SK-N-SH (cell line): ENCODE data around the gene PROM2. TPM values are rescaled to one million over a fixed set of nuclear protein-coding genes. Genes with fewer than 3 reads are reported as not detected.

Experiments
- CTCF ChIA-PET: fragments of 300-600, 350-600 bp; formaldehyde crosslinking; extraction: SDS; loops from one replicate; lab custom pipeline; 2021; lab: Yijun Ruan, JAX
- POLR2A ChIA-PET: fragments of 350-600 bp; sonication (Branson Sonifier 250); formaldehyde crosslinking; extraction: SDS; loops from one replicate; lab custom pipeline; 2020; ENCODE audit warnings: antibody characterized with exemption, inconsistent platforms; lab: Yijun Ruan, JAX
- DNase-seq: peaks from one replicate; pipeline ENCODE4 v3.0.0; 2012
- H2AFZ ChIP-seq: fragments of 200-600 bp; sonication (generic); 2 replicates; pipeline ENCODE4 v1.8.1; 2016; ENCODE audit warnings: antibody characterized with exemption, mild to moderate bottlenecking, low read depth
- H3F3A ChIP-seq: fragments of 200-600 bp; sonication (generic); replicated peaks from 2 replicates; pipeline ENCODE3; 2016; ENCODE audit warnings: antibody characterized with exemption, mild to moderate bottlenecking; ENCODE audit not compliant: insufficient read depth
- H3K27ac ChIP-seq, 2 experiments: fragments of 200-500 bp in 1 of 2; fragments of 200-600 bp in 1 of 2; sonication (Bioruptor generic) in 1 of 2; sonication (generic), shearing (Covaris generic) in 1 of 2; 2 replicates each; pipeline versions ENCODE4 v1.5.1 to v1.6.1; 2014 to 2016; ENCODE audit warnings: low read depth in 2 of 2, inconsistent platforms in 1 of 2, low read length in 1 of 2, mild to moderate bottlenecking in 1 of 2, mixed read lengths in 1 of 2
- H3K27me3 ChIP-seq: fragments of 200-600 bp; sonication (generic), shearing (Covaris generic); 2 replicates; pipeline ENCODE4 v1.6.1; 2016; ENCODE audit warnings: mixed run types; ENCODE audit not compliant: insufficient read depth
- H3K36me3 ChIP-seq, 2 experiments: fragments of 200-500 bp in 1 of 2; fragments of 200-600 bp in 1 of 2; sonication (Bioruptor generic) in 1 of 2; sonication (generic) in 1 of 2; replicated peaks in 1 of 2; 2 replicates each; pipeline versions ENCODE3 to v1.5.1; 2014 to 2016; ENCODE audit warnings: low read length in 1 of 2, mild to moderate bottlenecking in 1 of 2; ENCODE audit not compliant: insufficient read depth in 2 of 2, control insufficient read depth in 1 of 2
- H3K4me1 ChIP-seq, 2 experiments: fragments of 200-500 bp in 1 of 2; fragments of 200-600 bp in 1 of 2; sonication (Bioruptor generic) in 1 of 2; sonication (generic), shearing (Covaris generic) in 1 of 2; 2 replicates each; pipeline versions ENCODE4 v1.5.1 to v1.6.1; 2014 to 2016; ENCODE audit warnings: low read depth in 1 of 2, low read length in 1 of 2, mixed run types in 1 of 2; ENCODE audit not compliant: insufficient read depth in 2 of 2, control insufficient read depth in 1 of 2
- H3K4me2 ChIP-seq: fragments of 200-600 bp; sonication (generic), shearing (Covaris generic); 2 replicates; pipeline ENCODE4 v1.6.1; 2017; ENCODE audit warnings: mixed run types
- H3K4me3 ChIP-seq, 2 experiments: fragments of 200-500 bp in 1 of 2; fragments of 200-600 bp in 1 of 2; sonication (Bioruptor generic) in 1 of 2; sonication (generic), shearing (Covaris generic) in 1 of 2; 2 replicates each; pipeline versions ENCODE4 v1.5.1 to v1.8.1; 2014 to 2016; ENCODE audit warnings: low read depth in 2 of 2, inconsistent platforms in 1 of 2, low read length in 1 of 2, mild to moderate bottlenecking in 1 of 2, mixed read lengths in 1 of 2, moderate library complexity in 1 of 2
- H3K79me2 ChIP-seq: fragments of 200-600 bp; sonication (generic); 2 replicates; pipeline ENCODE4 v1.8.1; 2017; ENCODE audit warnings: mild to moderate bottlenecking; ENCODE audit not compliant: insufficient read depth
- H3K9ac ChIP-seq: fragments of 200-600 bp; sonication (generic); 2 replicates; pipeline ENCODE4 v1.6.1; 2017; ENCODE audit warnings: mixed run types
- H3K9me2 ChIP-seq: fragments of 200-600 bp; sonication (generic); 2 replicates; pipeline ENCODE4 v1.6.1; 2017; ENCODE audit warnings: mixed run types
- H3K9me3 ChIP-seq: fragments of 200-600 bp; sonication (generic); 2 replicates; pipeline ENCODE4 v1.6.1; 2017; ENCODE audit warnings: mixed run types, mild to moderate bottlenecking, moderate library complexity
- H4K20me1 ChIP-seq: fragments of 200-600 bp; sonication (generic); 2 replicates; pipeline ENCODE4 v1.6.1; 2017; ENCODE audit warnings: mild to moderate bottlenecking, mixed run types; ENCODE audit not compliant: insufficient read depth
- EP300 ChIP-seq, 2 experiments: IDR thresholded peaks; 2 replicates each; pipeline versions ENCODE4 v1.4.0 to v1.6.1; 2012; ENCODE audit warnings: borderline replicate concordance in 1 of 2, low read depth in 1 of 2, low read length in 1 of 2
- FOSL2 ChIP-seq: IDR thresholded peaks from 2 replicates; pipeline ENCODE4 v1.4.0; 2012; ENCODE audit warnings: low read depth, mild to moderate bottlenecking, moderate library complexity, borderline replicate concordance
- GABPA ChIP-seq: IDR thresholded peaks from 2 replicates; pipeline ENCODE4 v1.4.0; 2012; ENCODE audit warnings: low read depth, mild to moderate bottlenecking
- MAX ChIP-seq: IDR thresholded peaks from 2 replicates; pipeline ENCODE4 v1.4.0; 2012; ENCODE audit warnings: low read depth
- MEF2A ChIP-seq: IDR thresholded peaks from 2 replicates; pipeline ENCODE4 v1.4.0; 2012; ENCODE audit warnings: low read depth, borderline replicate concordance
- MXI1 ChIP-seq: IDR thresholded peaks from 2 replicates; pipeline ENCODE4 v1.6.1; 2012; ENCODE audit warnings: mild to moderate bottlenecking, low read depth, low read length, improper control_type of control experiment
- NRF1 ChIP-seq: IDR thresholded peaks from 2 replicates; pipeline ENCODE4 v1.6.1; 2012; ENCODE audit warnings: low read depth, mild to moderate bottlenecking, low read length
- POLR2AphosphoS5 ChIP-seq: IDR thresholded peaks from 2 replicates; pipeline ENCODE4 v1.6.1; 2012; ENCODE audit warnings: low read depth, low read length
- RAD21 ChIP-seq: IDR thresholded peaks from 2 replicates; pipeline ENCODE4 v1.6.1; 2012; ENCODE audit warnings: mild to moderate bottlenecking, low read length
- RCOR1 ChIP-seq: fragments of 150-350 bp; IDR thresholded peaks from 2 replicates; pipeline ENCODE4 v1.6.1; 2017; ENCODE audit warnings: antibody characterized with exemption, low read length
- SIN3A ChIP-seq: IDR thresholded peaks from 2 replicates; pipeline ENCODE4 v1.6.1; 2012; ENCODE audit warnings: low read depth, mild to moderate bottlenecking, low read length, moderate library complexity, borderline replicate concordance
- SMC3 ChIP-seq: IDR thresholded peaks from 2 replicates; pipeline ENCODE4 v1.6.1; 2012; ENCODE audit warnings: low read depth, low read length, improper control_type of control experiment
- TAF1 ChIP-seq: IDR thresholded peaks from 2 replicates; pipeline ENCODE4 v1.6.1; 2012; ENCODE audit warnings: low read depth, mild to moderate bottlenecking, low read length, moderate library complexity, borderline replicate concordance
- USF1 ChIP-seq: IDR thresholded peaks from 2 replicates; pipeline ENCODE4 v1.4.0; 2012; ENCODE audit warnings: low read depth, borderline replicate concordance
- USF2 ChIP-seq: fragments of 150-350 bp; IDR thresholded peaks from 2 replicates; pipeline ENCODE4 v1.6.1; 2017; ENCODE audit warnings: antibody characterized with exemption, low read length, low read depth, borderline replicate concordance
- YY1 ChIP-seq: IDR thresholded peaks from 2 replicates; pipeline ENCODE4 v1.4.0; 2012; ENCODE audit warnings: low read depth, mild to moderate bottlenecking
- WGBS: methylation state at CpG from one replicate; pipeline ENCODE4 v1.1.6; 2017; ENCODE audit warnings: low lambda C conversion rate; 5-methylcytosine and 5-hydroxymethylcytosine counted together
- polyA plus RNA-seq, 3 experiments: library from polyadenylated mRNA; depleted of rRNA; stranded (reverse); fragments of >200 nt; gene quantifications; 2 replicates each; pipeline ENCODE4 v1.2.3, GENCODE V29; 2012

The PROM2 gene
- polyA plus RNA-seq, 1 of the 3 experiments (the other 2 are of a cell fraction) = 0.38 TPM

- no peak overlapping the region for H3K9ac ChIP-seq
- H3K9me3 ChIP-seq = no peaks in the 10 kb centered on the region
- no peaks in the 10 kb centered on the region for H3K9me2 ChIP-seq
- H3K27me3 ChIP-seq = no peaks in the 10 kb centered on the region
- TF ChIP-seq FOSL2 = peak; percentile 31; the same call in 1 of the 2 replicates
- TF ChIP-seq MXI1 = no peak
- no peak overlapping the region for H3K4me2 ChIP-seq
- H4K20me1 ChIP-seq = no peaks in the 10 kb centered on the region
- ChIA-PET CTCF (interaction anchor here (0.8 to 1.5 kb wide), 3 partner anchors 18 to 47 kb away, joined by 3 to 4 read pairs (median 3); no protein-coding TSS in a partner anchor), POLR2A (no interaction called here)
- no peak overlapping the region for H2AFZ ChIP-seq
- H3F3A ChIP-seq = no peaks in the 10 kb centered on the region
- H3K4me1 ChIP-seq = no peaks in the 10 kb centered on the region
- 67% methylated on average over 6 of the region's 7 CpGs for WGBS
- no peak for DNase-seq
- H3K36me3 ChIP-seq = no peaks in the 10 kb centered on the region
- H3K4me3 ChIP-seq = no peak overlapping the region
- no peak overlapping the region for H3K27ac ChIP-seq
- no peaks in the 10 kb centered on the region for H3K79me2 ChIP-seq
Observed at GRCh38 chr2:95278051-95278471, 3.8 kb downstream of the PROM2 start.

- Histone ChIP-seq H3K9ac (no peak overlapping the region), H3K9me3 (no peaks in the 10 kb centered on the region), H3K4me2 (no peak overlapping the region), H2AFZ (no peak overlapping the region), H3K4me1 (no peaks in the 10 kb centered on the region), H3K27ac (no peak overlapping the region), H3K9me2 (no peaks in the 10 kb centered on the region), H3K36me3 (no peaks in the 10 kb centered on the region), H3K4me3 (no peak overlapping the region), H3F3A (no peaks in the 10 kb centered on the region), H3K79me2 (no peaks in the 10 kb centered on the region), H4K20me1 (no peaks in the 10 kb centered on the region), H3K27me3 (no peaks in the 10 kb centered on the region)
- POLR2A ChIA-PET = no interaction called here
- CTCF ChIA-PET = interaction anchor here (1.3 to 1.5 kb wide), 2 partner anchors 17 to 47 kb away, joined by 3 to 4 read pairs; no protein-coding TSS in a partner anchor
- WGBS = 70% methylated on average over 5 of the region's 12 CpGs
- no peak for TF ChIP-seq SIN3A
- no peak for TF ChIP-seq SMC3
- TF ChIP-seq USF1 = no peak
- TF ChIP-seq MAX = no peak
- TF ChIP-seq USF2 = no peak
- no peak for TF ChIP-seq GABPA
- no peak for TF ChIP-seq TAF1
- no peak for TF ChIP-seq YY1
- TF ChIP-seq NRF1 = no peak
- no peak for TF ChIP-seq MEF2A
- no peak for TF ChIP-seq EP300 (IDR thresholded peaks at IDR 0.05; ENCODE audit: borderline replicate concordance in 1 of 2, low read depth in 1 of 2, low read length in 1 of 2)
- TF ChIP-seq MXI1 = no peak
- TF ChIP-seq RAD21 = no peak
- no peak for TF ChIP-seq RCOR1
- no peak for TF ChIP-seq POLR2AphosphoS5
- DNase-seq = no peak
Observed at GRCh38 chr2:95278637-95279225, 4.5 kb downstream of the PROM2 start.
